Measurements from ENCODE around the gene ADCY3.

GRCh38 chr2:24939353-24939752 is 19.3 kb upstream of the ADCY3 start:
- TF ChIP-seq POLR2A (IDR thresholded peaks at IDR 0.05) (no peak), POLR2AphosphoS5 (IDR thresholded peaks at IDR 0.05) (no peak), EP300 (IDR thresholded peaks at IDR 0.05) (no peak)
- TF ChIP-seq, protein P1, sequence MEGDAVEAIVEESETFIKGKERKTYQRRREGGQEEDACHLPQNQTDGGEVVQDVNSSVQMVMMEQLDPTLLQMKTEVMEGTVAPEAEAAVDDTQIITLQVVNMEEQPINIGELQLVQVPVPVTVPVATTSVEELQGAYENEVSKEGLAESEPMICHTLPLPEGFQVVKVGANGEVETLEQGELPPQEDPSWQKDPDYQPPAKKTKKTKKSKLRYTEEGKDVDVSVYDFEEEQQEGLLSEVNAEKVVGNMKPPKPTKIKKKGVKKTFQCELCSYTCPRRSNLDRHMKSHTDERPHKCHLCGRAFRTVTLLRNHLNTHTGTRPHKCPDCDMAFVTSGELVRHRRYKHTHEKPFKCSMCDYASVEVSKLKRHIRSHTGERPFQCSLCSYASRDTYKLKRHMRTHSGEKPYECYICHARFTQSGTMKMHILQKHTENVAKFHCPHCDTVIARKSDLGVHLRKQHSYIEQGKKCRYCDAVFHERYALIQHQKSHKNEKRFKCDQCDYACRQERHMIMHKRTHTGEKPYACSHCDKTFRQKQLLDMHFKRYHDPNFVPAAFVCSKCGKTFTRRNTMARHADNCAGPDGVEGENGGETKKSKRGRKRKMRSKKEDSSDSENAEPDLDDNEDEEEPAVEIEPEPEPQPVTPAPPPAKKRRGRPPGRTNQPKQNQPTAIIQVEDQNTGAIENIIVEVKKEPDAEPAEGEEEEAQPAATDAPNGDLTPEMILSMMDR (IDR thresholded peaks at IDR 0.05), result no peak
